Raji (cell line): ENCODE data around the gene TMEFF2.

ENCODE experiments used
- POLR2A ChIP-seq: IDR thresholded peaks from 2 replicates; pipeline ENCODE4 v1.6.1; 2011; ENCODE audit warnings: low read depth, low read length, control low read depth; ENCODE audit not compliant: insufficient read depth

The TMEFF2 gene

DNA sequence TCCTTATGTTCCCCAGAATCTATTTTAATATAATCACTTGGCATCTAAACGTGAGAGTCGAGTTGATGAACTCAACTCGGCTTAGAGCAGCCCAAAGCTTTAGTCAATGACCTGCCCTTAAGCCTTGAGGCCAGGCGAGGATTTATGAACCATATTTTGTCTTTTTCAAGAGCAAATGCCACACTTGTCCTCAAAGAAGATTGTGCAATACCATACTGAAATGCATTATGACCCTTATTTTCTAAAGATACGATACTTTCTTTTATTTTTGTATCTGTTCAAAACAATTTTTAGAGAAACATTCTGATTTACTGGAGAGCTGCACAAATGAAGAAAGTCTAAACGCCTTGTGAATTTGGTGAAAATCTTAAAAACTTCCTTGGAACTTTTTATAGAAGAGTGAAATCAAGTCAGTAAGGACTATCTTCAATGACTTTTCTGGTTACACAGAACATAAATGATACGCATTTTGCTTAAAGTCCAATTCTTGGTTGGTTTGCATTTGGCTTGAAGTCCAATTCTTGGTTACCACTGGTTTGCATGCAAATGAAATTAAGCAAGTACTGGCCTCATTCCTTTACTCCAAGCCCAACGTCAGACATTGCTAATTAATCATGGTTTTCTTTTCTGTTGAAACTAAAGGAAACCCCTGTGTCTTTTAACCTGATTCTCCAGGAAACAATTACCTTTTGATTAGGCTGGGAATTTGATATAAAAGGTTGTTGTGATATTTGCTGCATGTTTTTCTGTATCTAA lies 242.0 kb downstream of the TMEFF2 start:
- TF ChIP-seq POLR2A = no peak

DNA sequence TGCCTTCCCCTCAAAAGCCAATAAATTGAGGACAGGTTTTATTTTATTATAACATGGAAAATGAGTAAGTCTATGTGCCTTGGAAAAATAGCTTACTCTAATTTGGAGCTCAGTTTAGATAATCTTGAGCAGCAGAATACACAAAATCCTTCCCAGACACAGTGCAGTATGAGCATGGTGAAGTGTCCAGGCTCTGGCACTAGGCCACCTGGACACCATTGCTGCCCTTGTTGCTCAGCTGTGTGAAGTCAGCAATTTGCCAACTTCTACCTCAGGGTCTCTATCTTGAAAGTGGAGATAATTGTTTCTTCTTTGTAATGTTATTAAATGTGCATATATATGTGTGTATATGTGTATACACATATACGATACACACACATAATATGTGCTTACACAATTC lies 242.9 kb downstream of the TMEFF2 start:
- TF ChIP-seq POLR2A = no peak

DNA sequence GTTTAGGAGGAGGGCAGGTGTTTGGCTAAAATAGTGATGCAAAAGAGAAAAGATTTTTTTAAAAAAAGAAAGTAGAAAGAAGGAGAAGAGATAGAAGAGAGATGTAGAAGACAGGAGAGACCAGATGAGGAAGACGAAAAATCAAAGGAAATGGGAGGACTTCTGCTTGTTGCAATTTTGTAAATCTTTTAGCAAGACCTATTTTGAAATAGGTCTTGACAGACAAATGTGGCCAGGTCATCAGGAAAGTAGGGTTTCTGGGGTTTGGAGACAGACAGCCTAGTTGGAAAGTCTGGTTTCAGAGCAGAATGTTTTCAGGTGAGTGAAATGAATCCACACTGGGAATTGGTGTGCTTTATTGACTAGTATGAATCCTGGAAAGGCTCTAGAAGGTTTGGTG lies 243.4 kb downstream of the TMEFF2 start:
- no peak for TF ChIP-seq POLR2A

DNA sequence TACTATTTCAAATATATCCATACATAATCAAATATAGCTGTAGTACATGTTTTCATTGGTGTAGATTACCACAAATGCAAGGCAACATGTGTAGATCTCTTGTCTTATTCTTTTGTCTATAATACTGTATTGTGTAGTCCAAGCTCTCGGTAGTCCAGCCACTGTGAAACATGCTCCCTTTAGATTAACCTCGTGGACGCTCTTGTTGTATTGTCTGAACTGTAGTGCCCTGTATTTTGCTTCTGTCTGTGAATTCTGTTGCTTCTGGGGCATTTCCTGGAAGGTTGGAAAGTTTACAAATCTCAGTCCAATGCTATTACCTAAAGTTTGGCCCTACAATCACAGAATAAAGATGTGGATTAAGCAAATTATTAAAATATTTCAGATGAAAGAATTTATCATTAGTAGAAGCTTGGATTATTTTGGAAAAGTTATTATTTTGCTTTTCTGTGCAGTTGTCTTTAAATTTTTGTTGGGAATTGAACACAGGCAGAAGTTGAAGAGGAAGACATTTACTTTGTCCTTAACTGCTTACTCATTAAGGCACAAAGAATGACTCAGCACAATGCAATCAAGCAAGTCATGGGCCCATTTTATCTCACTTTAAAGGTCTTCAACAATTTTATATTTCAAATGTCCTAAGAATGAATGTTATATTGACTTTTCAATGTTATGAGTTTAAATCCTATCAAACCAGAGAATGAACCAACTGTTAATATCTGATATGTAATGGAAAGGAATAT lies 244.4 kb downstream of the TMEFF2 start:
- TF ChIP-seq POLR2A = no peak

DNA sequence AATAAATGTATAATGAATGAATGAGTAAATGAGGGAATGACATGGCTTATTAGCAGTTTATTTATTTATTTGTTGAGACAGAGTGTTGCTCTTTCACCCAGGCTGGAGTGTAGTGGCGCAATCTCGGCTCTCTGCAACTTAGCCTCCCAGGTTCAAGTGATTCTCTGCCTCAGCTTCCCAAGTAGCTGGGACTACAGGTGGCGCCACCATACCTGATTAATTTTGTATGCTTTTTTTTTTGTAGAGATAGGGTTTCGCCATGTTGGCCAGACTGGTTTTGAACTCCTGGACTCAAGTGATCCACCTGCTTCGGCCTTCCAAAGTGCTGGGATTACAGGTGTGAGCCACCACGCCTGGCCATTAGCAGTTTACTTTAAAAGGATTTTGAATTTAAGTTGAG lies 247.5 kb downstream of the TMEFF2 start:
- TF ChIP-seq POLR2A = no peak

DNA sequence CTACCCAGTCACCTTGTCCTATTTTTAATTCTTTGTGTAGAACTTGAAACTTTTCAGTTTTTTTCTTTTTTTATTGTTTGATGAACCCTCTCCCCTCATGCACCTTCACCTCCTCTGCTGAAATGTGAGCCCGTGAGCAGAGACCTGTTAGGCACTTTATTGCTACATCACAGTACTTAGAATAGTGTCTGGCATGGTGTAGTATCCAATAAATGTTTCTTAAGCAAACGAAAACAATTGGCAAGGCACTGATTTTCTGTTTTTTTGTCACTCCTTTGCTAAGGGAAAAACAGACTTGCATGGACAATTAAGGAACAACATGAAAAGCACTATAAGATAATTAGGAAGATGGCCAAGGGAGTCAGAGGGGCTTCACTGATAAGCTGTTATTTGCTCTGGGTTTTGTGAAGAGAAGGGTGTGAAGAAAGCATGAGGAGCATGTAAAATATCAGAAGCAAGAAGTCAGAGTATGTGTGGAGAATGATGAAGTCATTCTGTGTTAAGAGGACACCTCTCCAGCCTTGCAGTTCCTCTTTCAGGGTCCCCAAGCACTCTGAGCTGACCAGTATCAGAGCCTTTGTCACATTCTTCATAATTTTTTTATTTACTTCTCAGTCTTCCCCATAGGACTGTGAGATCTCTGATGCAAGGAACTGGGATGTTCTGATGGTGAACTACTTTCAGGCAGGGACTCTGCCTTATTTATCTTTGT lies 248.1 kb downstream of the TMEFF2 start:
- no peak for TF ChIP-seq POLR2A

DNA sequence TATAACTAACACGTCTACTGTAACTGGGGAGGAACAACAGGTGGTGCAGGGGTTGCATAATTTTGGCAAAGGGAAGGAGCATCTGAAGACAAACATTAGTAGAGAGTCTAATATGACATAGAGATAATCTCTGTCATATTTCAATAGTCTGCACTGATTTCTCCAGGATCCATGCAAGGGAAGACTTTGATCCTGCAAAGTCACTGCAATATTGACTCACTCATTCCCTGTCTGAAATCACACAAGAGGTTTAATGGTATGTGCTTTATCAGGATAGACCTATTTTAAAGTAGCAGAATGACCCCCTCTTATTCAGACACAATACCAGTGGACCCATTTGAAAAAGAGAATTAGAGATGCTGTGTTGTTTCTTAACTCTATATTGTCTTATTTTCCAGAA lies 249.1 kb downstream of the TMEFF2 start:
- no peak for TF ChIP-seq POLR2A

DNA sequence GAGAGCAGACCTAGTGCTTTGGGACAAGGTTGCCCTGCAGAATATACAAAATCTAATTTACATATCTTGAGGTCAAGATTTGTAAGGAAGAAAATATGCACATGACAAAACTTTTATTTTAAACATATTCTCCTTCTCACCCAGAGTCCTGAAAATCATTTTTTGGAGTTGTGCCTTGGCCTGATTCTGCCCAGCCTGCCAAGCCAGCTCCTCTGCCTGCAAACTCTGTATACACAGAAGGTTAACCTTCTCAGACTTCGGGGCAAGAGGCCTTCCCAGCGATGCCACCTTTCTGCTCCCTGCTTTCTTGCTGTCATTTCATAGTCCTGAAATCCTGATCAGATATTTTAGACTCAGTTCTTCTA lies 252.0 kb downstream of the TMEFF2 start:
- no peak for TF ChIP-seq POLR2A

DNA sequence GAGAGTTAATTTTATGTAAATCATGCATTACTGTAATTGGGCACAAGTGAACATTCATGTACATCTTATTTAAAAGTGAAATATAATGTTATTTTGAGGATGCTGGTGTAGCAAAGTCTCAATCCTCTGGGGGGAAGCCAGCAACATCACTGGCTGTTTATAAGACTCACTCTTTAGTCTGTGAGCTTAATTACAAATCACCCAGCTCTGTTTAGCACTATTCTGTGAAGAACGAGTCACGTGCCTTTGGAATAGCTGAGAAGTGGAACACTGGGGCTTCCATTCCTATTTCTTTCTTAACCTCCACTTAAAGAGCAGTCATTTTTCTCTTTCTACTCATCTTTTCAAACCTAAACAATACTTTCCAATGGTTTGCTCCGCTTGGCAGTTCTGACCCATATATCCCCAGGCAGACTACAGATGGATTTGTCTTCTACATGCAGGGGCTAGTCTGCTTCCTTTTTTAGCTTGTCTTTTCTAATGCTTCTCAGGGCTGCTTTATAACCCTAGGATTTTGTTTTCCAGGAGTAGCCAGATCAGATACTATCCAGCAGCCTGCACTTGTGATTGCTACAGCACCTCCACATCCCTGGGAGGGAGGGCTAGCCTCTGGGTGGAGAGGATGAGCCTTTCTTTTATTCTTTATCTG lies 252.5 kb downstream of the TMEFF2 start:
- no peak for TF ChIP-seq POLR2A

DNA sequence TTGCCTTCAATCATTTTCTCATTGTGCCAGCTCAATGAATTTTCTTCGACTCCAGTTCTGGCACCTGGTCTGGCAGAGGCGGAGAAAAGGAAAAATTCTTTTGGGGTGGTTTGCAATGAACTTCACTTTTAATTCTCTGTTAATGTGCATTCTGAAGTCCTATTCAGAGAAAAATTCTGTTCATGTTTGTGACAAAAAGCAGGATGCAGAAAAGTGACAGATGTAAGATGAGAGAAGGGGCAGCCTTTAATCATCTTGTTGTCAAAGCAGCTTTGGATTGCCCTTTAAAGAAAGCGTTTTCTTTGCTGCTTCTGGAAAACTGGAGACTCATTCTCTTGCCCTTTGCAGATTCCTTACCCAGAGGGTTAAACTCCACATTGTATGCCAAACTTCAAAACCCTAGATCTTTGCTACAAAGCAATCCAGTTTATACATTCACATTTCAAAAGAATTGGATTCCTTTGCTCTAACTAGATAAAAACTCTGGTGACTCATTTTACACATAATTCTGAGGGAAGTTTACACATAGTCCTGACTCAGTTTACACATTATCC lies 253.3 kb downstream of the TMEFF2 start:
- no peak for TF ChIP-seq POLR2A

DNA sequence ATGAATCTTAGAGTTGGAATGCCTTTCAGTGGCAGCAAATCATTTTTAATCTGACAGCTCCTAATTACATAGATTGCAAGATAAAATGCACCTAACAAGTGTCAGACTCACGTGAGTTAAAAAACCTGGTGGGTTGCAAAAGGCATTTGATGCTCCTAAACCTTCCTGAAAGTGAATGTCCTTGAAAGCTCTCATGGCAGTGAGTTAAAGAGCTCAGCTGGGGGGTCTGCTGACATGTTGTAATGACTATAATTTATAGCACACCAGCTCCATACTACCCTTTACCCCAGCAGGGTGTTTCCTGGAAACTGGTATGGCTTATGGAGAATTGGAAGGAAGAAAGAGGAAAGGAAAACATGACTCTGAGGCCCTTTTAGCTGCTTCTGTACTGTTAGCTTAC lies 256.0 kb downstream of the TMEFF2 start:
- TF ChIP-seq POLR2A = no peak

DNA sequence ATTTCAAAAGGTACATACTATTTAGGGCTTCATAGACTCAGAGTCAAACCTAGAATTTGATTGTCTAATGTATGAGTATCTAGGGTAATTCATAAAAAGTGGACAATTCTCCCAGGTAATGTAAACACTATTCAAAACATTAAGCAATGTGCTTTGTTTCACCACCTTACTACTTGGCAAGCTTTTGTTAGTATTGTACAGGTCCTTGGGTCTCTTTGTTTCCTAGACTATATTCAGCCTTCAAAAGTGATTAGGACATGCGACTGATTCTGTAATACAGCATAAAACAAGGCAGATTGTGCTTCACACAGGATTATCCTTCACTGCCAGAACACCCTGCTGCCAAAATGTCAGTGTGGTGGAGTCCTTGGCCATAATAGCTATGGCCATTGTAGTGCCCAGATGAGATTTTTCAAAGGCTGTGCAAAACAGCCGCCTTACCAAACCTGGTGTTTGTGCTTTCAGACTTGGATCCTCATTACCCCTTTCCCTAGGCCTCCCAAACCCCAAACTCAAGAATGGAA lies 257.8 kb downstream of the TMEFF2 start:
- TF ChIP-seq POLR2A = no peak

DNA sequence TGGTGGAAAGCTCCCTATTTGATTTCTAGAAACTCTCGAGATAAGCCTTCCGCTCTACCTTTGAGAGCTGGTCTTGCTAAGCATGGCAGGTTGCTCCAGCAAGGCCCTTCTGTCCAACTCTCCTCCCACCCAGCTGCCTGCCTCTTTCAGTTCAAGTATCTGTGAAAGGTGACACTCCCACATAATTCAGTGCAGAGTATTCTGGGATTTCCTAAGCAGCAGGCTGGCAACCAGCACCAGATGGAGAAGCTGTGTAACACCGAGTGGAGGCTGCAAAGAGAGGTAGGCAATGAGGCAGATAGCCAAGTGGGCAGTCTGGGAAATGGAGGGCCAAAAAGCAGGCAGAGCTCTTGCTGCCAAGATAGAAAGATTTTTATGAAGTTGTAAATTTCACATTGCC lies 259.5 kb downstream of the TMEFF2 start:
- TF ChIP-seq POLR2A = no peak

DNA sequence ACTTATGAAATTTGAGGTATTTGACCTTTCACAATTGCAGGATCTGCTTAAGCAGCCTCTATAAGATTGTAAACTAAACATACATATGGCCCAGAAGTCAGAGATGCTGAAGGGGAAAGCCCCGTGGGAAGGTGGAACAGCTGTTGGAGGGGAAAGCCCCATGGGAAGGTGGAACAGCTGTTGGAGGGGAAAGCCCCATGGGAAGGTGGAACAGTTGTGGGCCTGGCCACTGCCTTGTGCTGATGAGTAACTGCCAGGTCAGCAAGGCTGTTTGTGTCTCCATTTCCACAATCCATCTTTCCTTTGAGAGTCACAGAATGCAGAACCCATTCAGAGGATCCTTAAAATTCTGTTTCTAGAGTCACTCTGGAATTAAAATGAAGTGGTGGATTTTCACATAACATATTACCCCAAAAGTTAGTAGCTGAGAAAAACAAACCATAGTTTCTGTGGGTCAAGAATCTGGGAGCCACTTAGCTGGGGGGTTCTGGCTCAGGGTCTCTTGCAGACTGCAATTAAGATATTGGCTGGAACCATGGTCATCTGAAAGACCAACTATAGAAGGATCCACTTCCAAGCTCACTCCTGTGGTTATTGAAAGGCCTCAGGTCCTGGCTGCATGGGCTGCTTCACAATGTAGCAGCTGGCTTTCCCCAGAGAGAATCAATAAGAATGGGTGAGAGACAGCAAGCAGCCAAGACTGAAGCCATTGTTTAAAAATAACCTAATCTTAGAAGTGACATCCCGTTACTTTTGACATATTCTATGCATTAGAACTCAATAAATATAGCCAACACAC lies 261.2 kb downstream of the TMEFF2 start:
- TF ChIP-seq POLR2A = no peak
